GM12872 (cell line): ENCODE data around the gene ARL15.

ENCODE experiments used
- TF ChIP-seq, protein P1 (sequence below): IDR thresholded peaks from 3 replicates; pipeline ENCODE4 v1.5.1; 2011; ENCODE audit warnings: low read depth, mild to moderate bottlenecking, low read length, moderate library complexity; ENCODE audit not compliant: insufficient read depth

ARL15 gene

DNA sequence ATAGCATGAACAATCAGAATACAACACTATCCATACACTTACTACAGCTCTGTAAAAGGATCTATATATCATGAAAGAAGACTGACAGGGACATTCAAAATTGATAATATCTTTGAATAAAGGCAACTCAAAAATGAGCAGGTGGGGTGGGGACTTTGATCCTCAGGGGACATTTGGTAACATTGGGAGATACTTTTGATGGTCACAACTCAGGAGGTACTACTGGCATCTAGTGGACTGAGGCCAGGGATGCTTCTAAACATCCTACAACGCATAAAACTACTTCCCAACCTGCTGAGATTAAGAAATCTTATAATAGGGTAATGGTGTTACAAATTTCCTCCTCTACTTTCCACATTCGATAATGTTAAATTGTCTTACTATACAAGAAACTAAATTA is 243.9 kb downstream of the ARL15 start:
- TF ChIP-seq, protein P1, sequence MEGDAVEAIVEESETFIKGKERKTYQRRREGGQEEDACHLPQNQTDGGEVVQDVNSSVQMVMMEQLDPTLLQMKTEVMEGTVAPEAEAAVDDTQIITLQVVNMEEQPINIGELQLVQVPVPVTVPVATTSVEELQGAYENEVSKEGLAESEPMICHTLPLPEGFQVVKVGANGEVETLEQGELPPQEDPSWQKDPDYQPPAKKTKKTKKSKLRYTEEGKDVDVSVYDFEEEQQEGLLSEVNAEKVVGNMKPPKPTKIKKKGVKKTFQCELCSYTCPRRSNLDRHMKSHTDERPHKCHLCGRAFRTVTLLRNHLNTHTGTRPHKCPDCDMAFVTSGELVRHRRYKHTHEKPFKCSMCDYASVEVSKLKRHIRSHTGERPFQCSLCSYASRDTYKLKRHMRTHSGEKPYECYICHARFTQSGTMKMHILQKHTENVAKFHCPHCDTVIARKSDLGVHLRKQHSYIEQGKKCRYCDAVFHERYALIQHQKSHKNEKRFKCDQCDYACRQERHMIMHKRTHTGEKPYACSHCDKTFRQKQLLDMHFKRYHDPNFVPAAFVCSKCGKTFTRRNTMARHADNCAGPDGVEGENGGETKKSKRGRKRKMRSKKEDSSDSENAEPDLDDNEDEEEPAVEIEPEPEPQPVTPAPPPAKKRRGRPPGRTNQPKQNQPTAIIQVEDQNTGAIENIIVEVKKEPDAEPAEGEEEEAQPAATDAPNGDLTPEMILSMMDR: no peak

DNA sequence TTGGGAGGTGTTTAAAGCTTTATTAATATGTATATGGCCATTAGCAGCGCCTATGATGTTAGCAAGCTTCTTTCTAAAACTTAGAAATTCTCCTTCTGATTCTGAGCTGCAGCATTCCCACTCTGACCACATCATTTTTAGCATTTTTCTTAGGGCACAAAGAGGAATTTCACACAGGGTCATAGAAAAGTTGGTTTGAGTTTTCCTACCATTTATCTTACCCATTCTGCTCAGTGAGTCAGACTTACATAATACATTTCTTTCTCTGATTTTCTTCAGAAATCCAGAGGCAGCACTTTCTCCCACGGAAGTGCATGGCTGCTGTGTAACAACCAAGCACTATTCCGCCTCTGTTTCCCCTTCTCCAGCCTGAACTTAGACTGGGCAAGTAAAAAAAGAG is 246.6 kb downstream of the ARL15 start:
- TF ChIP-seq, protein P1: no peak

DNA sequence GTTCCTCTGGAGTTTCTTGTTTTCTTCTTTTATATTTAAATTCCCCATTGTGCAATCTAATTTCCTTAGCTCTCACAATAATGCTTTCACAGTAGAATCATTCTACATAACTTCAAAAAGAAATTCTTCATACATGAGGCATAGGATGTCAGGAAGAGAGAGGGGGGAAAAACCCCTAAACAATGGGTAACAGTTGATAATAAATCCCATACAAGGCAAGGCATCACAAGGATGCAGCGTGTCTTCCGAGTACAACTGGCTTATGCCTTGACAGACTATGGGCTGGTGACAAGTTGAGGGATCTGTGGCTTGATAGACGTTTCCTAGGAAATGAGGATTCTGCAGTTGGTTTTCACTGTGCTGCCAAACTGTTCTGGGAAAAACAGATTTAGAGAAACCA is 247.4 kb downstream of the ARL15 start:
- TF ChIP-seq, protein P1: no peak

DNA sequence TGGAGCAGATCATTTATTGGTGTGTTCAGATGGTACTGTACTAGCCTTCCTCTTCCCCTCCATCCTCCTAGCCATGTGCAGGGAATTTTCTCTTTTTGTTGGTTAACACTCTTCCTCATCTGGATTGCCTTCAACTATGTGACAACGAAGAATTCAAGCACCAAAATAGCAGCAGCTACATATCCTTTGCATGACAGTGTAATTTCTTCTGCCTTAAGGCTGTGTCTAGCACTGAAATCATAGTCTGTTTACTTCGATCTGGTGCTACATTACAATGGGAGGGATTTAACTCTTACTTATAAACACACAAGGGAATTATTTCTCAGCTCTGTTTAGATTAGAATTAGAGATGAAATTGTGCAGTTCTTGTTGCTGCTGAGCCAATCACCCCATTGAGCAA is 260.4 kb downstream of the ARL15 start:
- TF ChIP-seq, protein P1: no peak

DNA sequence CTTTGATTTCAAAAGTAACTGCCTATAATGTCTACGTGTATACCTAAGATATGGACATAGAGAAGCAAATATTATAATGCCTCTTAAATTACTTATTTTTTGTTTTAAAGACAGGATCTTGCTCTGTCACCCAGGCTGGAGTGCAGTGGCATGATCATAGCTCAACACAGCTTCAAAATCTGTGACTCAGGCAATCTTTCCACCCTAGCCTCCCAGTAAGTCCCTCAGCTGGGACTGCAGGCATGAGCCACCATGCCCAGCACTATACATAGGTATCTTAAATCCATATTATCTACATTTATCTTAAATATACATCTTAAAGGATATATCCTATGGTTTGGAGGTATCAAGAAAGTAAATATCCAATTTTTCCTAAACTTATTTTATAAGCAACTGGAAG is 261.2 kb downstream of the ARL15 start:
- TF ChIP-seq, protein P1: no peak

- TF ChIP-seq, protein P1: no peak
Measured at GRCh38 chr5:54045077-54045792, 265.1 kb downstream of the ARL15 start.

DNA sequence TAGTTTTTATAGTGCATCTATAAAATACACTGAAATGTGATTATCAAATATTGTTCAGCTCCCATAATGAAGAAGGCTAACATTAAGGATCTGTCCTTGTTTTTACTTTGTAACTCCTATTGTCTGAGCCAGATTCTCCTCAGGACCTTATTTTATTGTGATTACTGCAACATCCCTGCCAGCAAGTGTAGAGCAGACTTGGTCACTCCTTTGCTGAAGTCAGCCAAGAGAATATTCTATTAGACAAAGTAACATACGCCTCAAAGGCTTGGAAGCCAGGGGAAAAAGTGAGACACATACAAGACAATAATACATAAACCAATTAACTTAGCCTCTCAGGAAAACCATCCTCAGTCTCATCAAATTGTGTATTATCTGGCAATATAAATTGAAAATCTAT is 269.6 kb downstream of the ARL15 start:
- TF ChIP-seq, protein P1: no peak
